NCI-H128 (cell line): ENCODE results near the gene ANKRD53.

Experiments
- DNase-seq: peaks from one replicate; lab custom pipeline; 2025; ENCODE audit not compliant: unreplicated experiment; lab: John Stamatoyannopoulos, UW

Gene ANKRD53

DNA sequence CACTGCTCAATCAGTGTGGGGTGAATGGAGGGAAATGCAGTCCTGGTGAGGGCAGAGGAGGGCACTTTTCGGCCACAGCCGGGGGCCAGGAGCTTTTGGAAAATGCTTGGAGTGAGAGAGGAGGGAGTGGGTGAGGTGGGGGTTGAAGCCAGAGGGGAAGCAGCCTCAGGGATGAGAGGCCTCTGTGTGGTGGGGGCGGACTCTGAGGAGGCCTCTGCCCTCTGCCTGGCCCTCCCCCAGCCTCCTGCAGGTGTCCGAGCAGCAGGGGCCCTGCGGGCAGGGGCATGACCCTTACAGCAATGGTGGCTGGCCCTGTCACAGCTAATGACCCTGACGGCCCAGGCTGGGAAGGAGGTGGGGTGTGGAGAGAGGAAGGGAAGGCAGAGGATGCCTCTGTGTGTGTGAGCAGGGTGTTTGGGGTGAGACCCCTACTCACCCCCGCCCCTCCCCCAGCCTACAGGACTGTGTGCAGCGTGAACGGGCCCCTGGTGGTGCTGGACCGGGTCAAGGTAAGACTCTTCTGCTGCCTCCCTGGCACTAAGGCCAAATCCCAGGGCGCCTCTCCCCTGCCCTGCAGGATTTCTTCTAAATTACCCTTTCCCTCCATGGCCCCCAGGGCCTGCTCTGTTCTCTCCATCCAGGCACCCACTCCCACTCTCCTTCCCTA, 35.1 kb upstream of the ANKRD53 start:
- no peak for DNase-seq

DNA sequence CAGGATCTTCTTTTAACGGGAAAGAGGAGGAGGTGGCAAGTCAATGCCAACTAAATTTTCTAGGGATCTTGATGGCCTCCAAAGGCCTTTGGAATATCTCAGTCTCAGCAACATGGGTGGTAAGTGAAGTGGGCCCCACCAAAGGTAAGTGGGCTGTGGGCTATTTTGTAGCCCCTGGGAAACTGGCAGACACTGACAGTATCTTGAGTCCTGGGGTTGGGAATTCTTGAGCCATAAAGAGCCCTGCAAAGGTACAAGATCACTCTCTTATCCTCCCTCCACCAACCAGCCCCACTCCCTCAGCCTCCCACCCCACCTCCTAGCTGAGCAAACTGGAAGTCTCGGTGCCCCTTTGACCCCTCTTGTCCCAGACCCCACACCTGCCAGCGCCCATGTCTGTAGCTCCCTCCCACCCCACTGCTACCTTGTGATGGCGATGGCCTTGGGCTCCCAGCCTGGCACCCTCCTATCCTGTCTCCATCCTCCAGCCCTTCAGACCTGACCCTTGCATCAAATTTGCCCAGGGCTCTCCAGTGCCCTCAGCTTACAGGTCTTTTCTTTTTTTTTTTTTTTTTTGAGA, 34.2 kb upstream of the ANKRD53 start:
- no peak for DNase-seq

DNA sequence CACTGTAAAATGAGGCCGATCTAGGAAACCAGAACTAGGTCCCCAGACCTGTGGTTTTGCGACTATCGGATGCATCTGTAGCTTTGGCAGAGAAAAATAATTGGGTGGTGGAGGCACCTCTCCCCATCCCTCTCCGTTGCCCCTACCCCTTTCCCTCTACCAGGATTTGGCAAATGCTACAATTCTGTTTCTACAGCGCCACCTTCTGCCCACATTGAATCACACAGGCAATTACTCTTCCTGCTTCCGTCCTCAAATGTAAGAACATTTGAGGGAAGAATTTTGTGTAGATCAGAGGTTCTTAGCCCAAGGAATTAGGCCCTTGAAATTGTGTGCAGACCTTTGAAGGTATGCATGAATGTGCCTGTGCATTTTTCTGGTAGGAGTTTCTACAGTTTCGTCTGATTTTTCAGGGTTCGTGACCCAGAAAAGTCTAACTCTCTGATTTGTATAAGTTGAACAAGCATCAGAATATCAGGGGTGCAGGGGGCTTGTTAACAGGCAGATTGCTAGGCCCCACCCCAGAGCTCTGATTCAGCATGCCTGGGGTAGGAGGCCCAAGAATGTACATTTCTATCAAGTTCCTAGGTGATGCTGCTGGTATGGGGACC, 31.5 kb upstream of the ANKRD53 start:
- peak; percentile 16 for DNase-seq

DNA sequence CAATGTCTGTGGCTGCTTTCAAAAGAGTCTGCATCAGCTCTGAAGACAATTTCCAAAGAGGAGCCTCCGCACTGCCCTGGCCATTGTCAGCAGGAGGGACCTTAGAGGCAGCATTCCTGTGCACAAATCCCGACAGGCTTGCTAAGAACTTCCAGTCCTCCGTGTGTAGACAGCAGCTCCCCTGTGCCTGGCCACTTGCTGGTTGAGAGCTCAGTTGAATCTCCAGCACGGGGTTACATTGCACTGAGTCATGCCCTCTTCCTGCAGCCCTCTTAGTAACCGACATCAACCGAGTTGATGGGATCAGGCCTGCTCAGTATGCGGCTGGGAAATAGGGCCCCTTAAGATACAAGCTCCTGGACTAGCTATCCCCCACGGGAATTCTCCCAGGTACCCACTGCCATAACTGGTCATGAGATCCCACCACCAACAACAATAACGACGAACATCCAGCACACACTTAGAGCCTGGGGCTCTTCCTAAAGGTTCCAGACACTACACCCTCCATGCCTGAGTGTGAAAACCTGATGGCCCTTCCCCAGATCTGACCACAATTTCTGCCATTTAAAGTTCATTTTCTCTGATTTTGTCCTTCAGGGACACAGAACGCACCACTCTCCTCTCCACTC, 30.8 kb upstream of the ANKRD53 start:
- DNase-seq: no peak

DNA sequence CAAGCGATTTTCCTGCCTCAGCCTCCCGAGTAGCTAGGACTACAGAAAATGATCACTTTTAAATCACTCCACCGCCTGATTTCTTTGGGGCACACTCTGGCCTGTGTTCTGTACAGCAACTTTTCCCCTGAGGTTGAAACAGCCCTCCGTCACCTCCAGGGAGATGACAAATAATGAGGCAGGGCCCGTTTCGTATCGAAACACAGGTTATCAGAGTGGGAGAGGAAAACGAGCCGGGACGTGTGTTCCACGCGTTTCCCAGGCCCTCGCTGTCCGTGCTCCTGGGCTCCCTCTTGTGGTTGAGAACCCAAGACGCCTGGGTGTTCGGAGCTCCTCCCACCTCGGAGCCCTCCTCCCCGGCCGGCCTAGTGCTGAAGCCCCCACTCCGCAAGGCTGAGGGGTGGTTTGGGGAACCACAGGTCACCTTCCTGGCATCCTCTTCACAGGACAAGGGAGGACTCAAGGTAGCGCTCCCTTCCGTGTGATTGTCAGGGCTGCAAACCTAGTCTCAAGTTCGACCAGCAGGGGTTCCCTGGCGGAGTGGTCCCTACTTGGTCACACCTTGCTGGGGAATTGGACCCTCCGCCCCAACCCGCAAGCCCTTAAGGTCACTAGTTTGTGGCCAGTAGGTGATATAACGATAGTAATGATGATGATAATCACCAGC, 30.0 kb upstream of the ANKRD53 start:
- DNase-seq: peak; percentile 20

DNA sequence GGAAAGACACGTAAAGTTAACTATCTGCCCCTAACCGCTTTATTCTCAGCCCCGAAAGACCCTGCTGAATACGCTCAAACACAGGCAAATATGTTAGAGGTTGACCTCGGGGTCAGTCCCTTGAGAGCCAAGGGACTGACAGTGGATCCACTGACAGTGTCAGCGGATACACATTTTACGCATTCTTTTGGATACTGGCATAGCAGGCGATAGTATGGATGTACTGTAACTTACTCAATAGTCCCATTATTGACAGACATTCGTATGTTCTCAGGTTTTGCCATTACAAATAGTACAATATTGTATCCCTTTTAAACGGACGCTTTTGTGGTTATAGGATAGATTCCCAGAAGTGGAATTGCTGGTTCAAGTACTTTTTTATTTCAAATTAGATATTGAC, 29.3 kb upstream of the ANKRD53 start:
- no peak for DNase-seq

DNA sequence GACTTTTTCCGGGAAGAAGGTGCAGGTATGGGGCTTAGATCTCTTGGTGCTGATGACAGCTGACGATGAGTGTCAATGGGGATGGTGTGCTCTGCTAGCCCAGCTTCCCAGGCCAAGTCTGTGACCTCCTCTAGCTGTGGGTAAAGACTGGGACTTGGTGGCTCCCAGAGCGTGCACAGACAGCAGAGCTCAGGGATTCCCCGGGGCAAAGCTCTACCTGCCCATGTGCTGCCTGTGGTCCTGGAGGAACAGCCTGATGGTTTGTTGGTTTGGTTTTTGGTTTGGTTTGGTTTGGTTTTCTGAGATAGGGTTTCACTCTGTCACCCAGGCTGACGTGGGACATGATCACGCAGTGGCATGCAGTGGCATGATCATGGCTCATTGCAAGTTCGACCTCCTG, 23.5 kb upstream of the ANKRD53 start:
- DNase-seq: no peak

DNA sequence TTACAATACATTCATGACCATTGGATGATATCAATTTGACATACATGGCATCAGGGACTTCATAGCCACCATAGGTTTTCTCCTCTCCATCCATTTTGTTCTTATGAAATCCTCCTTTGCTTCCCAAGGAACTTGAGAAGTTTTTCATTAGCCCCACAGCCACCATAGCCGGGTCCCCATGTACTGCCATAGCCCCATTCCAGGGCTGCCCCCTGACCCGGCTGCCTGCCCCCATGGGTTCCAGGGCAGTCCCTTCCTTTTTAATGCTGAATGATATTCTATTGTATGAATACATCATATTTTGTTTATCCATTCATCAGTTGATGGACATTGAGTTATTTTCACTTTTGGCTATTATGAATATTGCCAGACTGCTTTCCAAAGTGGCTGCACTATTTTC, 22.3 kb upstream of the ANKRD53 start:
- no peak for DNase-seq

DNA sequence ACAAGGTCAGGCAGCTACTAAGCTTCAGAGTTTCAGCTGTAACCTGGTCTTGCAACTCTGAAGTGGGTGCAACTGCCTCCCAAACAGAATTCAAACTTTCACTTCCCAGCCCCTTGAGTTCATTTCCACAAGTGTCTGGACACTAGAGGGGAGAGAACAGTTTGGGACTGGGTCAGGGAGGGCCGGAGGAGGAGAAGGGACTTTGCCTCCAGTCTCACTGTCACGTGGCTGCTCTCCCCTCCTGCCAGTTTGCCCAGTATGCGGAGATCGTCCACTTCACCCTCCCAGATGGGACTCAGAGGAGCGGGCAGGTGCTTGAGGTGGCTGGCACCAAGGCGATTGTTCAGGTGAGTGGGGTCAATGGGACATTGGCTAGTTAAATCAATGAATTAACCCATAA, 20.6 kb upstream of the ANKRD53 start:
- no peak for DNase-seq

DNA sequence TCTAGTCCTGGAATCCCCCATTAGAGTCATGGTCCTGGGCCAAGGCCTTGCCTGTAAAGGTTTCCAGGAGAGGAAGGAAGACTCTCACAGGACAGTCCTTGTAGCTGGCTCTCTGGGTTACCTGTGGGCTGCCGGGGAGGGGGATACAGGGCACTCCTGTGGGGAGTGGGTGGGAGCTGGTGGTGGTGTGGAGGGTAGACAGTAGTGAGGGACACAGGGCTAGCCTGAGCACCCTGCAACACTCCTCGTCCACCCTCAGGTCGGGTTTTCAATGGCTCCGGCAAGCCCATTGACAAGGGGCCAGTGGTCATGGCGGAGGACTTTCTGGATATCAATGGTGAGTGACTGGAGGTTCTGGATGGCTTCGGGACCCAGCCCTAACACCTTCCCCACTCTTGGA, 19.7 kb upstream of the ANKRD53 start:
- DNase-seq: no peak

DNA sequence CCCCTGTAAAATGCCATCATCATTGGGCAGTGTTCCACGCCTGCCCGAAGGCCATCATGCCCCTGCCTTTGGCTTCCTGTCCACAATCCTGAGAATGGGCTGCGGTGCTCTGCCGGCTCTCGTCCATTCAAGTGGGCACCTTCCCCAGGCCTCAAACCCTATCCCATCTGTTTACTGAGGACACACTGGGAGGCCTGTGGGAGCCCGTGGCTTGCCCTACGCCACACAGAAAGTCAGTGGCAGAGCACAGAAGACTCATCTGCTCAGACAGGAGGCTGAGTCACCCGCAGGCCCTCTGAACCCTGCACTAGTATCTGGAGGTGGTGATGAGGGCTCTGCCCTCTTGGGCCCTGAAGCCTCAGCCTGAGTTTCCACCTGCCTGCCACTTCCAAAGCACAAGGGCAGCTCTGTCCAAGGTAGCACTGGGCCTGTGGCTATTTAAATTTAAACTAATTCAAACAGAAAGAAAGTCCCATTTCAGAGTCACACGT, 19.1 kb upstream of the ANKRD53 start:
- no peak for DNase-seq

DNA sequence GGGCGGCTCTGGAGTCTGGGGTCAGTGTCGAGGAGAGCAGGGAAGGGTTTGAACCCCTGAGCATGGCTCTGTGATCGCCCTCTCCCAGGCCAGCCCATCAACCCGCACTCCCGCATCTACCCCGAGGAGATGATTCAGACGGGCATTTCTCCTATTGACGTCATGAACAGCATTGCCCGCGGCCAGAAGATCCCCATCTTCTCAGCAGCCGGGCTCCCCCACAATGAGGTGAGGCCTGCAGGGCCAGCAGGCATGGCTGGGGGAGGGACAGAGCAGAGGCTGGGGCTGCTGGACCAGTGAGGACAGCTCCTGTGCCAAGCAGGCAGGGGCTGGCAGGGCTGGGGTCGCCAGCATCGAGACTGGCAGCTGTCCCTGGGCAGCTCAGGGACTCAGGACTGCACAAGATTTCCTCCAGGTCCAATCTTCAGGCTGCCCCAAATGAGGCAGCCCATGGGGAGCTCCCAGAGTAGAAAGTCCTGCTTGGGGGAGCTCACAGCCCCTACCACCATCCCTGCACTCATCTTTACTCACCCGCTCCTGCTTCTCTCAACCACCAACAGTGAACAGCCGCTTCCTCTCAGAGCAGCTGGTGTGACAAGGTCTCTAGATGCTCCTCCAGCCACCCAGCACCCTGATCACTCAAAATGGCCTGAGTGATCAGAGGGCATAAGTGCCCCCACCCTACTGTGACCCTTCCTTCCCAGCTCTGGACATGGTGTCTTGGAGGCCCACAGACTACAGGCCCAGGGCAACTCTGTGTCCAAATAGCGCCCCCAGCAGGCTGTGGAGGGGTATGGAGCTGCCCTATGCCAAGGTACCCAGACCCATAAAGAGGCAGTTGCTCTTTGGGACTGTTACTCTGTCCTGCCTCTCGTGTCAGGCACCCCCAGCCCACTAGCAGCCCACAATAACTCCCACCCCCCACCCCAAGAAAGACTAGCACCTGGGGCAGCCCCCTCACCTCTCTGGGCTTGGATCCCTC, 18.3 kb upstream of the ANKRD53 start:
- DNase-seq: no peak

DNA sequence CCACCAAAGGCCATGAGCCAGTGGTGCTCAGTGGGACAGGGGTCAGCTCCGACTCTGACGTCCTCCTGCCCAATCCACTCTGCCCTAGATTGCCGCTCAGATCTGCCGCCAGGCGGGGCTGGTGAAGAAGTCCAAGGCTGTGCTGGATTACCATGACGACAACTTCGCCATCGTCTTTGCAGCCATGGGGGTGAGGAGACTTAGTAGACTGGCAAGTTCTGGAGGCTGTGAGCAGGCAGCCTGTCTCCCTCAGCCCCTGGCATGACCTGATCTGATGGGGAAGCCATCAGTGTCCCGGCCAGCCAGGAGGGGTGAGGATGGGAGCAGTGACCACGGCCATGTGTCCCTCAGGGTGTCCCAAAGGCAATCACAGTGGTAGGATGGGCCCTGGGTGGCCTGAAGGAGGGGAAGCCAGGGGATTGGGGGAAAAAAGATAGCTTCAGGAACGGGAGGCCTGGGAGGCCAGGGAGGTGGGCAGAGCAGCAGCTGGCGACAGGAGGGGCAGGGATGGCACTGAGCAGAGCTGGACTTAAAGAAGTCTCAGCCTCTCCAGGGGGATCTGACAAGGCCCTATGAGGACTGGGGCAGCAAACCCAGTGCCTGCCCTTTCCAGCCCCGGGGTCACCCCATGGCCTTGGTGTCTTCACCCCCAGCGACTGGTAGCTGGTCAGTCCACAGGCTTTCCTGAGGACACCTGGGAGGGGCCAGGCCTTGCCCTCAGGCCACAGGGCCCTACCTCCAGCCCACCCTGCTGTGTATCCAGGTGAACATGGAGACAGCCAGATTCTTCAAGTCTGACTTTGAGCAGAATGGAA, 17.4 kb upstream of the ANKRD53 start:
- no peak for DNase-seq

DNA sequence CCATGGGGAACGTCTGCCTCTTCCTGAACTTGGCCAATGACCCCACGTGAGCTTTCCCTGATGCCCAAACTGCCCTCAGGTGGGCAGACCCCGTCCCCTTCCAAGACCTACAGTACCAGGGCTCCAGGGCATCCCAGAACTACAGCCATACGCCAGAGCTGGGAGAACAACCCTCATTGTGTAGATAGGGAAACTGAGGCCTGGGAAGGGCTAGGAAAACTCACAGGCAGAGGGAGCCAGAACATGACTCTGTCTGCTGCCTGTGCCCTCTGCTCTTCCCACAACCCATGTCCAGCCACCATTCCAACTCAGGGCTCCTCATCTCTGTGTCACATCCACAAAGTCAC, 16.8 kb upstream of the ANKRD53 start:
- no peak for DNase-seq

DNA sequence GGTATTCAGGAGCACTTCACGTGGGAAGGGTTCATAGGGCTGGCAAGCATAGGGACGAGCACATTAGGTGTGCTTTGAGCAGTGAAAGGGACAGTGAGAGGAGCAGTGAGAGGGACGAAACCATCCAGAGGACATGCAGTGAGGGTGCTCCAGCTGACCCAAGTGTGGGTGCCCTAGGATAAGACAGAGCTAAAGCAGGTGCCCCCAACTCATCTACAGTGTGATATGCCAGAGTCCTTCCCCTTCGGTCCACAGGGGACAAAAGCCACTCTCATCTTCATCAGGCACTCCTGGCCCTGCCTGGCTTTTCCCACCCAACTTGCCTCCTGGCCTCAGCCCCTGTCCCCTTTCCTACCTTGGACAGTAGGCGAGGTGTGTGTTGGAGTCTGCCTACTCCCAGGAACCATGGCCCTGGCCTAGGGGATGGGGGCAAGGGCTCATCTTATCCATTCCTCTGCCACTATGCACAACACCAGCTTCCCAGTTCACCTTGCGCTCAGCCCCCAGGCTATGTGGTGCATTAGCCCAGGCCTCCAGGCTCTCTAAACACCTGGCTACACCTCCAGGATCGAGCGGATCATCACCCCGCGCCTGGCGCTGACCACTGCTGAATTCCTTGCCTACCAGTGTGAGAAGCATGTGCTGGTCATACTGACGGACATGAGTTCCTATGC, 16.1 kb upstream of the ANKRD53 start:
- DNase-seq: no peak

DNA sequence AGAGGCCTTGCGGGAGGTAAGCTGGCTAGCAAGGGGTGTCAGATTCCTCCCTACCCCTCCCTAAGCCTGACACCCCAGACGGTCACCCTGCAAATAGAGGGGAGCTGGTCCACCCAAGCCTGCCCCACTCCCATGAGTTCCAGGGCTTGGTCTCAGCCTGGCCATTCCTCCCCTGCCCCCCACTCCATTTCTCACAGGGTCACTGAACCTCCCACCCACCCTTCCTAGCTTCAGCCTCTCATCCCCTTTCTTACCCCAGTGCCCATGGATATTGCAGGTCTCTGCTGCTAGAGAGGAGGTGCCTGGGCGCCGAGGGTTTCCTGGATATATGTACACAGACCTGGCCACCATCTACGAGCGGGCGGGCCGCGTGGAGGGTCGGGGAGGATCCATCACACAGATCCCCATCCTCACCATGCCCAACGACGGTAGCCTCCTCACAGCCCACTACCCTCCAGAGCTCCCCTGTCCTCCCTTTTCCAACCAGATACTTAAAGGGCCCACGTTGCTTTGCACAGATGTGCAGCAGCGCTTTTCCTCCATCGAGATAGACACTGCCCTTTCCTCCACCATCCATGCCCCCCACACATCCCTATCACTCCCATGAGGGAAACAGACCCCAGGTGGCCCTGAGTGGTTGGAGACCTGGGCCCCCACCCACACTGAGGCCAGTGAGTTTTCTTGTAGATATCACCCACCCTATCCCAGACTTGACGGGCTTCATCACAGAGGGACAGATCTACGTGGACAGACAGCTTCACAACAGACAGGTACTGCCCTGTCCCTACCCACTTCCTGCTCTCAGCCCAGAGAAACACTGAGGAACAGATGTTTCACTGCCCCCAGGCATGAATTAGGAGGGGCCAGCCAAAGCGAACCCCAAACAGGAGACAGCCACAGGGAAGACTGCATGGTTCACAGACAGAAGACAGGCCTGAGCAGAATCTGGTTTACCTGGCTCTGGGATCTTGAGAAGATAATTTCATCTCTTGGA, 15.2 kb upstream of the ANKRD53 start:
- DNase-seq: no peak

DNA sequence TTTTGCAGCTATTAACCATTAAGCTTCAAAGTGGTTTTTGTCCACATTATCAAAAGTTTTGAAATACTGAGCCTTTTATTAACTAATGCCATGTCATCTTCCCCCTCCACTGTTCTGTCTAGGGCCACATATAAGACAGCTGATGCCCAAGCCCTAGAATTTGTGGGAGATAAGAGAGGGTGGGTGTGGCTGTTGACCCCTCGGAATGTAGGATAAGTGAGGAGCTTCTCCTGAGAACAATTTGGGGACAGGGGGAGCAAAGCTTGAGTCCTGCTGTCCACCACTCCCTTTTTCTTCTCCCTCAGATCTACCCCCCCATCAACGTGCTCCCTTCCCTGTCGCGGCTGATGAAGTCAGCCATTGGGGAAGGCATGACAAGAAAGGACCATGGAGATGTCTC, 14.3 kb upstream of the ANKRD53 start:
- DNase-seq: no peak
